ENCODE results near the gene SNX8.
"Not testable (repeated sequence)": the region's sequence is repeated elsewhere in the genome, so short reads cannot be mapped to it uniquely, and the experiment has no call there.

The SNX8 gene

DNA sequence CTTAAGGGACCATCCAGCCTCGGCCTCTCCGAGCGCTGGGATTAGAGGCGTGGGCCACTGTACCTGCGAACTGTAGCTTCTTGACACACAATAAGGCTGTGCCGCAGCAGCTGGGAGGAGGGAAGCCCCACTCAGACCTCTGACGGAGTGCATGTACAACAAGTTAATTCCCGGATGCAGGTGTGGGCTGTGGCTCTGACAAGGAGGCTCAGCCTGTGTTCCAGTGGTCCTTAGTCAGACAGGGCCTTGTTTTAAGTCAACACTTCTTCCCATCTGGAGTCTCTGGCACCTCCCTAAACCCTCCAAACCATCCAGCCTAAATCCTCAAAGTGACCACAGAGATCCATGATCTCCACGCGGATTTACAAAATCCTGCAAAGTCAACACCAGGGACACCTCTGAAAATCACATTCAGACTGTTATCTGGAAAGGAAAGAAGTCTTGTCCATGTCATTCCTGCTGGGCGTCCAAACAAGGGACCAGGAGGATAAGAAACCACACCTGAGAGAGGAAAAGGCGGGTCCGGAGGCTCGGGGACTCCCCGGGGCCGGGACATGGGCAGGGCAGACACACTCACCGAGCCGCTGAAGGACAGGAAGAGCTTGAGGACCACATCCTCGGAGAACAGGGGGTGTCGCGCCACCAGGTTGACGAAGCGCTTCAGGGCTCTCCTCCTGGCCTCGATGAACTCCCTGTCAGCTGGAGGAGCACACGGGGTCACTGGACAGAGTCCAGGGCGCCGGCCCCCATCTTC is 42.8 kb downstream of the SNX8 start:
- H3K4me3 ChIP-seq (ENCODE audit: low read length) = no peak overlapping the region
- TF ChIP-seq, protein P1, sequence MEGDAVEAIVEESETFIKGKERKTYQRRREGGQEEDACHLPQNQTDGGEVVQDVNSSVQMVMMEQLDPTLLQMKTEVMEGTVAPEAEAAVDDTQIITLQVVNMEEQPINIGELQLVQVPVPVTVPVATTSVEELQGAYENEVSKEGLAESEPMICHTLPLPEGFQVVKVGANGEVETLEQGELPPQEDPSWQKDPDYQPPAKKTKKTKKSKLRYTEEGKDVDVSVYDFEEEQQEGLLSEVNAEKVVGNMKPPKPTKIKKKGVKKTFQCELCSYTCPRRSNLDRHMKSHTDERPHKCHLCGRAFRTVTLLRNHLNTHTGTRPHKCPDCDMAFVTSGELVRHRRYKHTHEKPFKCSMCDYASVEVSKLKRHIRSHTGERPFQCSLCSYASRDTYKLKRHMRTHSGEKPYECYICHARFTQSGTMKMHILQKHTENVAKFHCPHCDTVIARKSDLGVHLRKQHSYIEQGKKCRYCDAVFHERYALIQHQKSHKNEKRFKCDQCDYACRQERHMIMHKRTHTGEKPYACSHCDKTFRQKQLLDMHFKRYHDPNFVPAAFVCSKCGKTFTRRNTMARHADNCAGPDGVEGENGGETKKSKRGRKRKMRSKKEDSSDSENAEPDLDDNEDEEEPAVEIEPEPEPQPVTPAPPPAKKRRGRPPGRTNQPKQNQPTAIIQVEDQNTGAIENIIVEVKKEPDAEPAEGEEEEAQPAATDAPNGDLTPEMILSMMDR (conservative IDR thresholded peaks at IDR 0.05; ENCODE audit: low read depth, low read length) = no peak
- no peak for DNase-seq (ENCODE audit: low read depth)

DNA sequence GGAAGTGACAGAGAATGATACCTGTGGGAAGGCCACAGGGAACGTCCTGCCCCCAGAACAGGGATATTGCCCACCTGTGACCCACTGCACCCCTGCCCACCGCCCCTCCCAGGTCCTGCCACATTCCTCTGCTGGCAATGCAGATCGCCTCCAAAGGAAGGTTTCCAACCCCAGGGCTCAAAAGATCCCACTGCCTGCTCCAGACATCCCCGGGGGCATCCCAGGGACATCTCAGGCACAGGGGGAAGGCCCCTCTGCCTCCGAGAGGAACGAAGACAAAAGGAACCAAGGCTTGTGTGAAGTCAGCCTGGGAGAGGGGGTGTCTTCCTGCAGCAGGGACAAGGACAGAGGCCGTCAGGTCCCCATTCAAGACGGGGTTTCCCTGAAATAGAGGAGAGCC is 43.7 kb downstream of the SNX8 start:
- DNase-seq (ENCODE audit: low read depth) = no peak
- TF ChIP-seq, protein P1 (conservative IDR thresholded peaks at IDR 0.05; ENCODE audit: low read depth, low read length) = no peak

DNA sequence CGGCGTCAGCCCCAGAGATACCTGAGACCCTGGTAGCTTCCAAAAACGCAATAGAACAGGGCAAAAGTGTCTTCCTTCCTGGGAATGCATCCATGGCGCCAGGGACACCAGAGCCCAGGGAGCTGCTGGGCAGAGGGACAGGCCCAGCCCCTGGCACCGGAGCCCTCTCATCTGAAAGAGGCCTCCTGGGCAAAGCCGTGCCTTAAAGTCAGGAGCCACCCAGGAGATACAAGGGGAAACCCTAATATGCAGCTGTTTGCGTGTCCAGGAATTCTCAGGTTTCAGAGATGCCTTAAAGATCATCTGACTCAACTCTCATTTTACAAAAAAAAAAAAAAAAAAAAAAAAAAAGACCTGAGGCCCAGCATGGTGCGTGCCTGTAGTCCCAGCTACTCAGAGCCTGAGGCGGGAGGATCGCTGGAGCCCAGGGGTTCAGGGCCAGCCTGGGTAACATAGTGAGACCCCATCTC is 44.2 kb downstream of the SNX8 start:
- TF ChIP-seq, protein P1 (conservative IDR thresholded peaks at IDR 0.05; ENCODE audit: low read depth, low read length) = no peak
- H3K4me3 ChIP-seq (ENCODE audit: low read length) = no peak overlapping the region
- no peak for DNase-seq (ENCODE audit: low read depth)

More for the DNA sequence above, 43.7 kb downstream of the SNX8 start:
- H3K4me3 ChIP-seq (ENCODE audit: low read length) = no peak overlapping the region

DNA sequence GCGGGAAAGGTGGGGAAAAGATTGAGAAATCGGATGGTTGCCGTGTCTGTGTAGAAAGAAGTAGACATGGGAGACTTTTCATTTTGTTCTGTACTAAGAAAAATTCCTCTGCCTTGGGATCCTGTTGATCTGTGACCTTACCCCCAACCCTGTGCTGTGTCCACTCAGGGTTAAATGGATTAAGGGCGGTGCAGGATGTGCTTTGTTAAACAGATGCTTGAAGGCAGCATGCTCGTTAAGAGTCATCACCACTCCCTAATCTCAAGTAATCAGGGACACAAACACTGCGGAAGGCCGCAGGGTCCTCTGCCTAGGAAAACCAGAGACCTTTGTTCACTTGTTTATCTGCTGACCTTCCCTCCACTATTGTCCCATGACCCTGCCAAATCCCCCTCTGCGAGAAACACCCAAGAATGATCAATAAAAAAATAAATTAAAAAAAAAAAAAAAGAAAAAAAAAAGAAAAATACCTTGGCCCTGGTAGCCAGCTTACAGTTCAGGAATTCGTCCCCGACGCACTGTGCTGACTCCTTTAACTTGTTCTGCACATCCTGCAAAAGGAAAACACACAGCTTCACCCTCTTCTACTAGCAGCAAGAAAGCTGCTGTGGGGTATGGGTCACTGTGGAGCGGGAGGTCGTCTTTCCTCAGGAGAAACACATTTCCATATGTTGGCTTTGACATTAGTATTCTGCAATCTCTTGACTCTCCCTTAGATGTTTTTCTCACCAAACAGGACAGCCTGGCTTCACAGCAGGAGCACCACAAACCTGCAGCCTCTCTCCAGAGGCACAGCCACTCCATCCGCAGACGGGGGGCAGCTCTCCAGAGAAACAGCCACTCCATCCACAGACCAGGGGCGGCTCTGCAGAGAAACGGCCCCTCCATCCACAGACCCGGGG is 44.9 kb downstream of the SNX8 start:
- not testable (repeated sequence) for DNase-seq (ENCODE audit: low read depth); H3K4me3 ChIP-seq (ENCODE audit: low read length)

DNA sequence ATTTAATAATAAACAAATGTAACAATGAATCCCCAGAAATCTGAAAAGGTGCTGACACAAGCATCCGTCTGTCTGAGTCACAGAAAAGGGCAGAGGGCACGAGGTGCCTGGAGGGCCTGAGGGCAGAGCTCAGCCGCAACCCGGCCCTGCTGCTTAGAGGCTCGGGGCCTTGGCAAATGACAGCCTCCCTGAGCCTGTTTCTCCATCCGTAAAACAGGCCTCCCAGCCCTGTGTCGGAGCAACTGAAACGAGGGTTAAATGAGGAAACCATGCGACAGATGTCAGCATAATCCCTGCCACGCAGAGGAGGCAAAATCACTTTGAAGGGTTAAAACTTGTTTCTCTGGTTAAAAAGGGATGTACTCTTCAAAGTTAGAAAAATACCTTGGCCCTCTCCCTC is 47.3 kb downstream of the SNX8 start:
- TF ChIP-seq, protein P1 (conservative IDR thresholded peaks at IDR 0.05; ENCODE audit: low read depth, low read length) = no peak
- H3K4me3 ChIP-seq (ENCODE audit: low read length) = no peak overlapping the region
- DNase-seq (ENCODE audit: low read depth) = no peak

DNA sequence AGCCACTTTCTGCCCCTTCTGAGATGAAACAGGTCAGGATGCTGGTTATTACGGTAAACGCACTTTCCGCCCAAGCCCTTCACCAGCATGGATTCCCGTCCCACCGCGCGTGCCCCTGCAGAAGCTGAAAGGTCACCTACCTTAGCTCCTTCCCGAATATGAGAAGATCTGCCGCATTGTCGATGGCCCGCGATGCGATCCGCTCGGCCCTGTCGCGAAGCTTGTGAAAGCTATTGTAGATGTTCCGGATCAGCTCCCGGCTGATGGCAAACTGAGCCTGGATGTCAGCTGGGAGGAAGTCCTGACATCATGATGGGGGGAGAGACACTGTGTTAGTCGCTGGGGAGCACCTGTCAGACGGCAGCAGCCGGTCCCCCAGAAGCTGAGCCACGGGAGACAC is 50.1 kb downstream of the SNX8 start:
- no peak overlapping the region for H3K4me3 ChIP-seq (ENCODE audit: low read length)
- DNase-seq (ENCODE audit: low read depth) = no peak
- TF ChIP-seq, protein P1 (conservative IDR thresholded peaks at IDR 0.05; ENCODE audit: low read depth, low read length) = no peak

DNA sequence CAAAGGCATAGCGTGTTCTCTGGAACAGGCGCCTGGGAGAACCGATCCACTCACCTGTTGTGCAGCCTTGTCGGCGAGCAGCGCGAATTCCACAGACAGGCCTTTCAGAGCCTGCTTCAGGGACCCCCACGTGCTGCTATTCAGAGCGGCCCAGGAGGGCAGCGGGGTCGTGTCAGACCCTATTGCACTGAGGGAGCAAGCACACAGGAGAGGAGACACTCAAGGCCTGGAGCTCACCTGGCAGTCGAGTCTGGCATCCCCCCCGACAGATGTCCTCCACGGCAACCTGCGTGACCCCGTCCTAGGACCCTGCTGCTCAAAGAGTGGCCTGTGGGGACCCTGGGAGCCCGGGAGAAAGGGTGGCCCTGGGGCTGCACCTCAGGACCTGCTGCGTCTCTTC is 51.1 kb downstream of the SNX8 start:
- TF ChIP-seq, protein P1 (conservative IDR thresholded peaks at IDR 0.05; ENCODE audit: low read depth, low read length) = no peak
- DNase-seq (ENCODE audit: low read depth) = no peak
- H3K4me3 ChIP-seq (ENCODE audit: low read length) = no peak overlapping the region

All from retinal pigment epithelial cell (primary cell).